Measurements from ENCODE around the gene GAA. TPM values are rescaled to one million over a fixed set of nuclear protein-coding genes. Genes with fewer than 3 reads are reported as not detected.

Gene GAA
- total RNA-seq, 4 donors from 2014 or later: 42.1 to 131 (median 83.2) TPM

DNA sequence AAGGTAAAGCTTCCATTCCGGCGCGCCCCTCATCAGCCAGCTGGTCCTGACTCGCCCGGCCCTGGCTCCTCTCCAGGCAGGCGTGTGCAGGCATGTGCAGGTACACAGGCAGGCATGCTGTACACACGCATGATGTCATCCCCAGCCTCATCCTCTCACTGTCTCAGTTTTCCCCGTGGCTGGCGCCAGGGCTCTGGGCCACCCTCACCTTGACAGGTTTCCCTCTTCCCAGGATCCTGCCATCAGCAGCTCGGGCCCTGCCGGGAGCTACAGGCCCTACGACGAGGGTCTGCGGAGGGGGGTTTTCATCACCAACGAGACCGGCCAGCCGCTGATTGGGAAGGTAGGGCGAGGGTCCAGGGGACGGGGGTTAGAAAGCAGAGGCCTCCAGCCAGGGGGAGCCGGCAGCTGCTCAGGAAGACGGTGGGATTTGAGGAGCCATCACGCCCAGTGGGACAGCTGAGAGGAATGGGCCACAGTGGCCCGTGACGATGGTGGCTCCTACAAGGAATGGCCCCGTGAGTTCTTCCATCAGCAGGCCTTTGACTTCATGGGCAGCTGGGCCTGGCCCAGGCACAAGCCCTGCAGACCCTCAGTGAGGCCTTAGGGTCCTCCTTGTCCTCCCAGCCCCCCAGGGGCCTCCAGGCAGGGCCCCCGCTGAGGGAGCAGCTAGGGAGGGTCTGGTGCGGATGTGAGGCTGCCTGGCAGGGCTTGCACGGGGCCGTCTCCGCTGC, 8.5 kb downstream of the GAA start:
- Histone ChIP-seq H3K9me3 (no peaks in the 10 kb centered on the region), H3K36me3 (no peaks in the 10 kb centered on the region), H3K27me3 (no peaks in the 10 kb centered on the region), H3K27ac (no peak overlapping the region), H3K4me3 (replicated peaks in 1 of 3) (no peak overlapping the region), H3K4me1 (no peaks in the 10 kb centered on the region)
- TF ChIP-seq, protein P1, sequence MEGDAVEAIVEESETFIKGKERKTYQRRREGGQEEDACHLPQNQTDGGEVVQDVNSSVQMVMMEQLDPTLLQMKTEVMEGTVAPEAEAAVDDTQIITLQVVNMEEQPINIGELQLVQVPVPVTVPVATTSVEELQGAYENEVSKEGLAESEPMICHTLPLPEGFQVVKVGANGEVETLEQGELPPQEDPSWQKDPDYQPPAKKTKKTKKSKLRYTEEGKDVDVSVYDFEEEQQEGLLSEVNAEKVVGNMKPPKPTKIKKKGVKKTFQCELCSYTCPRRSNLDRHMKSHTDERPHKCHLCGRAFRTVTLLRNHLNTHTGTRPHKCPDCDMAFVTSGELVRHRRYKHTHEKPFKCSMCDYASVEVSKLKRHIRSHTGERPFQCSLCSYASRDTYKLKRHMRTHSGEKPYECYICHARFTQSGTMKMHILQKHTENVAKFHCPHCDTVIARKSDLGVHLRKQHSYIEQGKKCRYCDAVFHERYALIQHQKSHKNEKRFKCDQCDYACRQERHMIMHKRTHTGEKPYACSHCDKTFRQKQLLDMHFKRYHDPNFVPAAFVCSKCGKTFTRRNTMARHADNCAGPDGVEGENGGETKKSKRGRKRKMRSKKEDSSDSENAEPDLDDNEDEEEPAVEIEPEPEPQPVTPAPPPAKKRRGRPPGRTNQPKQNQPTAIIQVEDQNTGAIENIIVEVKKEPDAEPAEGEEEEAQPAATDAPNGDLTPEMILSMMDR (IDR thresholded peaks at IDR 0.05): no peak
- no peak for TF ChIP-seq POLR2A (IDR thresholded peaks at IDR 0.05)
- WGBS, 2 donors: 90 to 94% methylated on average over 24 to 25 of the region's 30 CpGs
- intact Hi-C loops (cut with DNase I): loop anchor here (5.0 kb wide), 1 partner anchor 32 kb away; no protein-coding TSS in a partner anchor
- DNase-seq: no peak

DNA sequence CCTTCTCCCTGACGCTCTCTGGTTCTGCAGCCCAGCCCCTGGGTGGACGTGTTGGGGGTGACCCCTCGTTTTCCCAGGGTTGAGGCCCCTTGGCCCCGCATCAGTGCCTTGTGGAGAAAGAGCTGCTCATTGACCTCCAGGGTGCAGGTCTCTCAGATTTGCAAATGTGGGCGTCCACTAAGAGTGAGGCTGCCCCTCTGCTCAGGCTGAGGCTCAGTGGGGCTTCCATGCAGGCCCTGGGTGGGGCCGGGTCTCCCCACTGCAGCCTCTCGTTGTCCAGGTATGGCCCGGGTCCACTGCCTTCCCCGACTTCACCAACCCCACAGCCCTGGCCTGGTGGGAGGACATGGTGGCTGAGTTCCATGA, 9.0 kb downstream of the GAA start:
- no peak for DNase-seq
- no peaks in the 10 kb centered on the region for H3K36me3 ChIP-seq
- no peak overlapping the region for H3K4me3 ChIP-seq (replicated peaks in 1 of 3)
- TF ChIP-seq, protein P1 (IDR thresholded peaks at IDR 0.05): no peak
- TF ChIP-seq POLR2A (IDR thresholded peaks at IDR 0.05): no peak
- H3K27me3 ChIP-seq: no peaks in the 10 kb centered on the region
- intact Hi-C loops (cut with DNase I): no loop called here
- no peaks in the 10 kb centered on the region for H3K9me3 ChIP-seq
- WGBS, 2 donors: 70 to 72% methylated on average over 4 to 7 of the region's 9 CpGs
- no peak overlapping the region for H3K27ac ChIP-seq
- H3K4me1 ChIP-seq: no peaks in the 10 kb centered on the region

DNA sequence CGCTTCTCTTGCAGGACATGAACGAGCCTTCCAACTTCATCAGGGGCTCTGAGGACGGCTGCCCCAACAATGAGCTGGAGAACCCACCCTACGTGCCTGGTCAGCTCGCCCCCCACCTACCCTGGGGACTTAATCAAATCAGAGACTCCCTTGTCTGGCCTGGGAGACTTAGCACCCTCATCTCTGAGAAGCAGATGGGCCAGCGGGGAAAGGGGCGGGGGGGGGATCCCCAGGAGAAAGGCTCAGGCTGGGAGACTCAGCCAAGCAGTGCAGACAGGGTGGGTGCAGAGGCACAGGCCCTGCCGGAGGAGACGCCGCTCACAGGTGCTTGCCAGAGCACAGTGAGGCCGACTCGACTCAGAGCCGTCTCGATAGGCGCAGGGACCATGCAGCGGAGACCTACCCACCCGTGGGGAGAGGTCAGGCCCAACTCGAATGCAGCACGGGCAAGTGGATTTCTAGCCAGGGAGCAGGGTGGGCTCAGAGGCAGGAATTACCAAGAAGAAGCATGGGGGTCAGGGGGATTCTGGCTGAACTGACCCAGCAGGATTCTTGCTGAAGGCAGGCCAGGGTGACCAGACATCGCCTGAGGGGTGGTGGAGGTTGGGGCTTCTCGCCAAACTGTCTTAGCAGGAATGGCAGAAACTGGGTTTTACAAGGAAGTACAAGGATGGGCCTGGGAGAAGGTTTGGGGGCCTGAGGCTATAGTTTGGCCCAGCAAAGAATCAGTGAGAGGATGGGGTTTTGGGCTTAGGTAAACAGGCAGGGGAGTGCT, 9.7 kb downstream of the GAA start:
- Histone ChIP-seq H3K27me3 (no peaks in the 10 kb centered on the region), H3K9me3 (no peaks in the 10 kb centered on the region), H3K27ac (no peak overlapping the region), H3K36me3 (no peaks in the 10 kb centered on the region), H3K4me3 (replicated peaks in 1 of 3) (no peak overlapping the region), H3K4me1 (no peaks in the 10 kb centered on the region)
- whole genome bisulfite sequencing, 2 donors: 94 to 98% methylated on average over 13 to 19 of the region's 21 CpGs
- TF ChIP-seq, protein P1 (IDR thresholded peaks at IDR 0.05): no peak
- no peak for TF ChIP-seq POLR2A (IDR thresholded peaks at IDR 0.05)
- DNase-seq: no peak
- intact Hi-C loops (cut with DNase I): no loop called here

DNA sequence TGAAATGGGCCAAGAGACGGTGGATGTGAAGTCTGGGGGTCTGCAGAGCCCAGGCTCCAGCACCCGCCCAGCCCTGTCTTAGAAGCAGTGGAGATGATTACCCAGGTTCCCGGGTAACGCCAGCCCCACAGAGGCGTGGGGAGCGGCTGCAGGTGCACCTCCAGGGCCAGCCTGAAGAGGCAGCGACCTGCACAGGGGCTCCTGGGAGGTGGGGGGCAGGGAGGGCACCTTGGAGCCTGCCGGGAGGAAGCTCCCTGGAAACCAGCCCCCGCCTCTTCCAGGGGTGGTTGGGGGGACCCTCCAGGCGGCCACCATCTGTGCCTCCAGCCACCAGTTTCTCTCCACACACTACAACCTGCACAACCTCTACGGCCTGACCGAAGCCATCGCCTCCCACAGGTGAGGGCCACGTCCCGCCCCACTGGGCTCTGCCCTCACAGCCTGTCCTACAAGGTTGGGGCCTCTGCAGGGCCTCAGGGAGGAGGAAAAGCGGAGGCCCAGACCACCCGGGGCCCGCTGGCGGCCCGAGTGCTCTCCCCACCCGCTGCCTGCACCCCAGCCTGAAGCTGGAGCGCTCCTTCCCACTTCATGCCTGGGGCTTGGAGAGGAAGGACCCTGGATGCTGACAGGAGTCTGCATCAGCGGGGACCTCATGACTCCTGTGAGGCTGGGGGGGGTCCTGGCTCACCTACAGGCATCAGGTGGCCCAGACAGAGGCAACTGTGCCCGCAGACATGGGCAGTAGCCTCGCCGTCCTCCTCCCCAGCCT, 10.5 kb downstream of the GAA start:
- intact Hi-C loops (cut with DNase I): no loop called here
- Histone ChIP-seq H3K27me3 (no peaks in the 10 kb centered on the region), H3K4me1 (no peaks in the 10 kb centered on the region), H3K4me3 (replicated peaks in 1 of 3) (no peak overlapping the region), H3K9me3 (no peaks in the 10 kb centered on the region), H3K27ac (no peak overlapping the region), H3K36me3 (no peaks in the 10 kb centered on the region)
- TF ChIP-seq, protein P1 (IDR thresholded peaks at IDR 0.05): no peak
- no peak for TF ChIP-seq POLR2A (IDR thresholded peaks at IDR 0.05)
- DNase-seq: no peak
- 85 to 87% methylated on average over 4 to 20 of the region's 26 CpGs for WGBS, 2 donors
